ENCODE results near the gene RNF167.
A peak's percentile ranks its signal among the peaks of the same experiment; 100 is the strongest.

The RNF167 gene

GRCh38 chr17:4939546-4939795 is 597 bp upstream of the RNF167 start:
- no peak for TF ChIP-seq CTCF (IDR thresholded peaks at IDR 0.05; ENCODE audit: control insufficient read depth, extremely low read depth, insufficient read depth)
- H3K4me3 ChIP-seq (ENCODE audit: low read depth, low read length), result peak overlapping the region; percentile 96
- DNase-seq (ENCODE audit: low read depth), result no peak

GRCh38 chr17:4940555-4941318 is 669 bp downstream of the RNF167 start:
- DNase-seq (ENCODE audit: low read depth), result no peak
- H3K4me3 ChIP-seq (ENCODE audit: low read depth, low read length), result peak overlapping the region; percentile 96
- no peak for TF ChIP-seq CTCF (IDR thresholded peaks at IDR 0.05; ENCODE audit: control insufficient read depth, extremely low read depth, insufficient read depth)

GRCh38 chr17:4941319-4941610 is 1.2 kb downstream of the RNF167 start:
- TF ChIP-seq CTCF (IDR thresholded peaks at IDR 0.05; ENCODE audit: control insufficient read depth, extremely low read depth, insufficient read depth), result no peak
- DNase-seq (ENCODE audit: low read depth), result no peak
- peak overlapping the region; percentile 96 for H3K4me3 ChIP-seq (ENCODE audit: low read depth, low read length)

GRCh38 chr17:4942760-4943508 is 2.9 kb downstream of the RNF167 start:
- no peak for DNase-seq (ENCODE audit: low read depth)
- no peak for TF ChIP-seq CTCF (IDR thresholded peaks at IDR 0.05; ENCODE audit: control insufficient read depth, extremely low read depth, insufficient read depth)
- H3K4me3 ChIP-seq (ENCODE audit: low read depth, low read length), result no peak overlapping the region

GRCh38 chr17:4944163-4944553 is 4.1 kb downstream of the RNF167 start:
- H3K4me3 ChIP-seq (ENCODE audit: low read depth, low read length), result no peak overlapping the region
- DNase-seq (ENCODE audit: low read depth), result no peak
- TF ChIP-seq CTCF (IDR thresholded peaks at IDR 0.05; ENCODE audit: control insufficient read depth, extremely low read depth, insufficient read depth), result no peak

- H3K4me3 ChIP-seq (ENCODE audit: low read depth, low read length), result no peak overlapping the region
These were observed 4.6 kb downstream of the RNF167 start for GRCh38 chr17:4944554-4945175.

More at GRCh38 chr17:4944554-4945175, 4.6 kb downstream of the RNF167 start:
- no peak for TF ChIP-seq CTCF (IDR thresholded peaks at IDR 0.05; ENCODE audit: control insufficient read depth, extremely low read depth, insufficient read depth)
- DNase-seq (ENCODE audit: low read depth), result no peak

Measured in LNCaP clone FGC (cell line).